Globus pallidus (tissue), 1 donor: ENCODE measurements around the gene PAMR1.
"Not testable (repeated sequence)": the region's sequence is repeated elsewhere in the genome, so short reads cannot be mapped to it uniquely, and the experiment has no call there.

Source experiments
- DNase-seq: peaks from one replicate; pipeline ENCODE4 v3.0.0-alpha.2; 2015; ENCODE audit warnings: low spot score

PAMR1 gene, protein sequence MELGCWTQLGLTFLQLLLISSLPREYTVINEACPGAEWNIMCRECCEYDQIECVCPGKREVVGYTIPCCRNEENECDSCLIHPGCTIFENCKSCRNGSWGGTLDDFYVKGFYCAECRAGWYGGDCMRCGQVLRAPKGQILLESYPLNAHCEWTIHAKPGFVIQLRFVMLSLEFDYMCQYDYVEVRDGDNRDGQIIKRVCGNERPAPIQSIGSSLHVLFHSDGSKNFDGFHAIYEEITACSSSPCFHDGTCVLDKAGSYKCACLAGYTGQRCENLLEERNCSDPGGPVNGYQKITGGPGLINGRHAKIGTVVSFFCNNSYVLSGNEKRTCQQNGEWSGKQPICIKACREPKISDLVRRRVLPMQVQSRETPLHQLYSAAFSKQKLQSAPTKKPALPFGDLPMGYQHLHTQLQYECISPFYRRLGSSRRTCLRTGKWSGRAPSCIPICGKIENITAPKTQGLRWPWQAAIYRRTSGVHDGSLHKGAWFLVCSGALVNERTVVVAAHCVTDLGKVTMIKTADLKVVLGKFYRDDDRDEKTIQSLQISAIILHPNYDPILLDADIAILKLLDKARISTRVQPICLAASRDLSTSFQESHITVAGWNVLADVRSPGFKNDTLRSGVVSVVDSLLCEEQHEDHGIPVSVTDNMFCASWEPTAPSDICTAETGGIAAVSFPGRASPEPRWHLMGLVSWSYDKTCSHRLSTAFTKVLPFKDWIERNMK

DNA sequence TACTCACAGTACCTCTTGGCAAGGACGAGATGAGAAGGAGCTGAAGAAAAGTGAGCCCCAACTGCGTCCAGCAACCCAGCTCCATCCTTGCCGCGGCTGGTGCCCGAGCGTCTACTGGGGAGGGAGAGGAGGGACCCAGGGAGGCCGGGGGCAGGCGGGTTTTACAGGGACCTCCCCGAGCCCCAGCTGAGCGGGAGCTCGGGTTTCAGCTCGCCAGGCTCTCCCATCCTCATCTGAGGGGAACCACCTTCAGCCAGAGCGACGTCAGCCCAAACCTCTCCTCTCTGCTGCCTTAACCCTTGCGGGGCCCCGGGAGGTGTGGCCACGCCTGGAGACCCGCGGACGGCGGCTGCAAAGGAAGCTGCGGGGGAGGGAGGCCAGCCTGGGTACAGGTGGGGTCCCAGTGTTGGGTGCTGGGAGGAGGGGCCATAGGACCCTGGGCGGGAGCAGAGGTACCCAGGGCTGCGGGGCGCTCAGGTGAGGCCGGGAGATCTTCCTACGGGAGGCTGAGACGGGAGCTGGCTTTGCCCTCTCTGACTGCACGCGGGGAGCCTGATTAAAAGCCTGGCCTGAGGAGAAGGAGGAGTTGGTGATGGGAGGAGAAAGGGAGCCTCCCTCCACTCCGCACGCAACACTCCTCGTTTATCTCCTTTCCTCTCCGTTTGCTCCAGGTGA is at the start of gene PAMR1:
TSS of gene PAMR1 (minus strand) at position 116 of the 675 bp plus-strand sequence. CDS start at position 85, 31 bp downstream.
- no peak for DNase-seq

DNA sequence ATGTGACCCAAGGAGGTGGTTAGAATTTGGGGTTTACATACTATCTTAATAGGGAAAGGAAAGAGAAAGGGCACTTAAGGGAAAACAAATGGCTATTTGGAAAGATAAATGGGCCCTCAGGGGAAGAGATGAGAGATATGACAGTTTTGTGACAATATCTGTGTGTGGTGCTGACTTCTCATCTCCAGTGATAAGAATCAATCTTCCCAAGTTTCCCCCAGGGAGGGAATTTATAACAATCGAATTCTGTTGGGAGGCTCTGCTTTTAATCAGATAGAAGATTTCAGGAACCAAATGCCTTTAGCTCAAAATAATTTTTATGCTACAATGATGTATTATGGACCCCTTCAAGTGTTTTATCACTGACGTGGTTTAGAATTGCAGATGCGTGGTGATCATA is 46.3 kb upstream of the PAMR1 start:
- no peak for DNase-seq

DNA sequence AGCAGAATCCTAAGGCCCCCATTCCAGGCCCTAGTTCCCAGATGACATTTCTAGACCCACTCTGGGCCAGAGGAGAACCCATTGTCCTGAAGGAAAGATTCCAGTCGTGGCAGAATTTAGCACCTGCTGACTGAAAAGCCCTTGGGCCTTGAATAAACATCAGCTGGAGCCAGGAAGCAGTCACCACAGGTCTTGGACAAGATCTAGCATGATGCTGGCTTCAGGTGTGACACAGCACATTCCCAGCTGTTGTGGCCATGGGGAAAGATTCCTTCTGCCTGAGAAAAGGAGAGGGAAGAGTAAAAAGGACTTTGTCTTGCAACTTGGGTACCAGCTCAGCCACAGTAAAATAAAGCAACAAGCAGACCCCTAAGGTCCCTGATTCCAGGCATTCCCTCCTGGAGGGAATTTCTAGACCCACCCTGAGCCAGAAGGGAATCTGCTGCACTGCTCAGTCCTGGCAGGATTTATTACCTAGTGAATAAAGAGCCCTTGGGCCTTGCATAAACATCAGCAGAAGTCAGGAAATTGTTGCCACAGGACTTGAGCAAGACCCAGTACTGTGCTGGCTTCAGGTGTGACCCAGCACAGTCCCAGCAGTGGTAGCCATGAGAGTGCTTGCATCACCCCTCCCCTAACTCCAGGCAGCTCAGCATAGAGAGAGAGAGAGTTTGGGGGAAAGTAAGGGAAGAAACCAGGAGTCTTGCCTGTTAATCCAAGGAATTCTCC is 42.5 kb upstream of the PAMR1 start:
- DNase-seq = no peak

DNA sequence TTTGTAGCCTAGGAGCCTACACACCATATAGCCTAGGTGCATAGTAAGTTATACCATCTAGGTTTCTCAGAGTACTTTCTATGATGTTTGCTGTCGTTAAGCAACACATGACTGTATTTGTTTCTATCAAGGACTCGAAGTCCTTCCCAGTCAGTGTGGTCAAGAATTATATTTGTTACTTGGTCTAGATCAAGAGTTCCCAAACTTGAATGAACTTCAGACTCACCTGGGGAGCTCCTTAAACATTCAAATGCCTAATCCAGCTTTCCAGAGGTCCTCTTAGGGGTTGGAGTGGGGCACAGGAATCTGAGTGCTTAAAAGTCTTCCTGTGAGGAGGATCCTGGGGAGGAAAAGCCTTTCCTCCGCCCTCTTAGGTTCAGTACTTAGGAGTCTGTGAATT is 41.5 kb upstream of the PAMR1 start:
- DNase-seq = no peak

DNA sequence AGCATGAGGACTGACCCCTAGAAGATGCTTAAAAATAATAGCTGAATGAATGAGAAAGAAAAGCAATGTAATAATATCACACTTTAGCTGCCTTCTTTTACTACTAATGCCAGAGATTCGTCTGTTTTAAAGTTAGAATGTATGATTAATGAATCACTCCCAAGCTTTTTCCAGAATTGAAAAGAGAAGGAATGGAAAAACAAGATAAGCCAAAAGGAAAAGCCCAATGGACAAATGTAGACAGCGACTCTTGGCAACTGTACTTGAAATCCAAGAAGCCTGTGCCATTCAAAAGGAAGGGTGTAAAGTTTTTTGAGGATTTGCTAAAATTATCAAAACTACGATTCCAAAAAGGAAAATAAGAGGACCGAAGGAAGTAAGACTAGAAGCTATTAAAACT is 40.8 kb upstream of the PAMR1 start:
- DNase-seq = no peak

DNA sequence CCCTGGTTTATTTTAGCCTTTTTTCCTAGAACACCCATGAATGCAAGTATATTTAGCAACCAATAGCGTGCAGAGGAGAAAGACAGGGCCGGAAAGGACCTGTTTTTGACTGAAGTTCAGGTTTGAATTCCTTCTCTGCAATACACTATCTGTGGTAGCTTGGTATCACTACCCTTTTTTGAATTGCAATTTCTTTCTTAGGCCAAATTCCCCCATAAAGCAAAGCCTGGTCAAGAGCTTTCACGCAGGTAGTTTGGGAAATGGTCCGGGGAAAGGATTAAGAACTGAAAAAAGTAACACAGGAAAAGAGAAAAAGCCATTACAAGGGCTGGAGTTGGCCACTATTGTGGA is 38.8 kb upstream of the PAMR1 start:
- no peak for DNase-seq

DNA sequence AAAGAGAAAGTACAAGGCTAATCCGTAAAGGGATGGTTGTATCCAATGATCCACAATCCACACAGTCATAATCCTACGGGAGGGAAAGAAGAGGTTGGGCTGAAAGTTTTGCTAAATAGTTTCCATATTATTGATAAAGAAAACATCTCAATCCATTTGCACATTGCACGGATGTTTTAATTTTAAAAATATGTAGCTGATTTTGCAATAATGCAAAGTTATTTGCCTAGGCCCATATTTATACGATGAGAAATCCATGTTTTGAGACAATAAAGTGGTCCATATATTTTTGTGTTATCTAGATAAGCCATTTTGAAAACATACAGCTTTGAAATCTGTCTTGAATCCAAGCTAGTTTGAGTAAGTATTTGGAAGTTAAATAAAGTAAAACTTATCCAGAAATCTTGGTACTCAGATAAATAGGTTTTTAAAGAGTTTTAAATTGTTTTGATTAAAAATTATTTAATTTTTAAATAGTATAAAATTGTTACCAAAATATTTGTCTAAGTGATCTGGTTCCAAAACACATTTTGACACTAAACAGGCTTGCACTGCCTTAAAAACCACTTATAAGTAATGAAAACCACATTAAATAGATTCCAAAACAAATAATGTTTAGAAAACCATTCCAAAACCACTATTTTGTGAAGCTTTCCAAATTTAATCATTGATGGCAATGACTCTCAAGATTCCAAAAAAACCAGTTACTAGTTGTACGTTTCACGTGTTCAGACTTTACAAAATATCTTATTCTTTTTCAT is 38.2 kb upstream of the PAMR1 start:
- DNase-seq = no peak

DNA sequence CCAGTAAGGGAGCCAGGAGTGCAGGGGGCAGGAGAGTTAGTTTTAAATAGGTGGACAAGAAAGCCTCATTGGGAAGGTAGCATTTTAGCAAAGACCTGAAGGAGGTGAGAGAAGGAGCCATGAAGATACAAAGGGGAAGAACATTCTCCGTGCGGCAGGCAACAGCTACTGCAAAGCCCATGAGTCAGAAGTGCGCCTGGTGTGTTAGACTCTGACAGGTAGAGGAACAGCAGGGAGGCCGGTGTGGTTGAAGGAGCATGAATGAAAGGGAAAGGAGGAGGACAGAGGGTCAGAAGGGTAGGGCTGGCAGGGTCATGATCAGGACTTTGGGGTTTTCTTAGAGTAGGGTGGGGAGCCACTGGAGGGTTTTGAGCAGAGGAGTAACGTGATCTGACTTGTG is 34.5 kb upstream of the PAMR1 start:
- DNase-seq = no peak

DNA sequence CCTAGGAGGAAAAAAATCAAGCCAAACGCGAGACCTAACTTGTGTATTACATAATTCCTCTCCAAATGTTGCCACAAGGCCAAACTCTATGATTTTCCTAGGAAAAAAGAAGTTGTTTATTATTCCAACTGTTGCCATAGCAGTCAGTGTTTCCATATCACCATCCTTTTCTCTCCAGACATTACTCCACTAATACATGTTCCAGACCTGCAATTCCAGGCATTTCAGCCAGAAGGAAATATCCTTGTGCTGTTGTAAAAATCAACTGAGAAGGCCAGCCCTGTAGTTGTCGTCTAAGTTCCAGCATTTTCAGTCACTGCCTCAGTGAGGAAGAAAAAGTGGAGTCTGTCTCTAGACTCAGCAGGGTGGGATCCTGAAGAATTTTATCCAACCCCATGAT is 33.1 kb upstream of the PAMR1 start:
- DNase-seq = no peak

DNA sequence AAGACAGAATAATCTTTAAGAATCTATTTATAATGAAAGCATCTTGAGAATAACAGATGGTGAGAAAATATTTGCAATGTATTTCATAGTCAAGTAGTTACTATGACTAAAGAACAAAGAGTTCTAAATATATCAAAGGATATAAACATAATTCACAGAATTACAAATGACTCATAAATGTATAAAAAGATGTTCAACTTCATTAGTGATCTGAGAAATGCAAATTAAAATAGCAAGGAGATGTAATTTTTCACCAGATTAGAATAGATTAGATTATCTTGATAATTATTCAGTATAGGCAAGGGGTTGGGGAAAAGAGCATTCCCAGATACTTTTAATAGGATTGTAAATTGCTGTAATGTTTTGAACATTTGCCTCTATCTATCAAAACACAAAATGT is 30.1 kb upstream of the PAMR1 start:
- DNase-seq = no peak

DNA sequence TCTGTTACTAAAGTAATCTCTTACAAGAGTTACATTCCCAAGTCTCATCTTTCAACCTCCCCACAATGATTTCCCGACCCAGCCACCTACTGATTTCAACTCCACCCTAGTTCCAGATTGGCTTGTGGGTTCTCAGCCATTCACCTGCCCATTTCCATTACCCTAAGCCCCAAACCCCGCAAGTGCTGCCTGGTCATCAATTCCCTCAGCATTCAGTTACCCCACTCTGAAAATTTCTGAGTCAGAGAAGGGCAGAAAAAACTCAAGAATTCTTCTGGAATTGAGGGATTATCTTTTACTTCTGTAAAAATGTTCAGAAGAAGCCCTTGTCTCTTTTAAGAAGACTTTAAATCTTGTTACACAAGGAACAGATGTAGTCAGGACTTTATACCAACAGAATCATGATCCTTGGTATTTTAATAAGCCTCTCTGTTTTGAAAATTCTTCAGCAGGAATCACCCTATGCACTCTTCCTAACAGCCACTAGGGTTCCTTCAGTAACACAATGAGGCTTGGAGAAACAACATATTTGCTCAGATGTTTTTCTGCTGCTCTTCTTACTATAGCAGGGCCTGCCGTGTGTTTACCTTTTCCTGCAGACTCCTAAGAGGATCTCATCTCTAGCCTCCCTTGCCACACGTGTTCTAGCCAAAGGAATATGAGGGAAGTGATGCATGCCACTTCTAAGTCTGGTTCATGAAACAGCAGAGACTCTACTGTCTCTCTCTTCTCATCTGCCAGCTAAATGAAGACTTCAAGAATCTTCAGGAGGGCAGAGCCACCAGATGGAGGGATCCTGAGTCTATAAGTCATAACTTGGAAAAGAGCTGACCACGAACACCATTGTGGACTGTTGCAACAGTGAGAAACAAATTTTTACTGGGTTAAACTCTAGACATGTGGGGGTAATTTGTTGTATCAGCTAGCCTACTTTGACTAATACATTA is 29.3 kb upstream of the PAMR1 start:
- DNase-seq = no peak

DNA sequence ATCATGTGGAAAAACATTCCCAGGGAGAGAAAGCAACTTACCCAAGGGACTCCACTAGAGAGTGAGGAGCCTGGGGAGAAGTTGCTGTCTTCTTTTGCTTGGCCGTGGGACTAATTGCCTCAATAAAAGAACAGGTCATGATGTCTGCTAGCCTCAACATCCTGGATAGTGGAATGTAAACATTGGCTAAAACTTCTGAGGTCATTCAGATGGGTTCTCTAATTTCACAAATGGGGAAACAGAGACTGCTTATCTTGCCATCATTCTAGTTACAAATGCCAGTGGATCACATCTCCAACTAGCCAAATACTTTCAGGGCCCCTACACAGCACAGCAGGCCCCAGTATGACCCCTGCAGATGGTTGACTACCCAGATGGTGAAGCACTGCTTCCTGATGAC is 28.4 kb upstream of the PAMR1 start:
- no peak for DNase-seq

DNA sequence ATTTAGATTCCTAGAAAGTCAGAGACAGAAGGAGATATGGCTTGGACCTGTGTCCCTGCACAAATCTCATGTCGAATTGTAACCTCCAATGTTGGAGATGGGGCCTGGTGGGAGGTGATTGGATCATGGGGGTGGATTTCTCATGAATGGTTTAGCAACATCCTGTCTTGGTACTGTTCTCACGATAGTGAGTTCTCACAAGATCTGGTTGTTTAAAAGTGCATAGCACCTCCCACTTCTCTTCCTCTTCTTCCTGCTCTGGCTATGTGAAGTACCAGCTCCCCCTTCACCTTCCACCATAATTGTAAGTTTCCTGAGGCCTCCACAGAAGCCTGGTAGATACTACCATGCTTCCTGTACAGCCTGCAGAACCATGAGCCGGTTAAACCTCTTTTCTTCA is 27.6 kb upstream of the PAMR1 start:
- DNase-seq = no peak

DNA sequence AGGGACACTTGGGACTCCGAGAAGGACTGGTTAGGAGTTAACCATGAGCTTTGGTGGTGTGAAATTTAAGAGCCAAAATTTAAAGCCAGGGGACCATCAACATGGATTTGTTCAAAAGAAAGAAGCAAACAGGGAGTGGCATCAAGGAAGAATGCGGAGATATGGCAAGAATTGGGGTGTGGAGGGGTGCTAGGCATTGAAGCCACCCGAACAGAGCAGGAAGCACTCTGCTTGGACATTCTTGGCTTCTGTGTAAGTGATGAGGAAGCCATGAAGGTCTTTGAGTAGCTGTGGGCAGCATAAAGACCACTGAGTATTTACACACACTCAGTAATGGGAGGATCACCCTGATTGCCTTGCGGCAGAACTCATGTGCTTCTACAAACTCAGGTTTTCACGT is 27.2 kb upstream of the PAMR1 start:
- no peak for DNase-seq

DNA sequence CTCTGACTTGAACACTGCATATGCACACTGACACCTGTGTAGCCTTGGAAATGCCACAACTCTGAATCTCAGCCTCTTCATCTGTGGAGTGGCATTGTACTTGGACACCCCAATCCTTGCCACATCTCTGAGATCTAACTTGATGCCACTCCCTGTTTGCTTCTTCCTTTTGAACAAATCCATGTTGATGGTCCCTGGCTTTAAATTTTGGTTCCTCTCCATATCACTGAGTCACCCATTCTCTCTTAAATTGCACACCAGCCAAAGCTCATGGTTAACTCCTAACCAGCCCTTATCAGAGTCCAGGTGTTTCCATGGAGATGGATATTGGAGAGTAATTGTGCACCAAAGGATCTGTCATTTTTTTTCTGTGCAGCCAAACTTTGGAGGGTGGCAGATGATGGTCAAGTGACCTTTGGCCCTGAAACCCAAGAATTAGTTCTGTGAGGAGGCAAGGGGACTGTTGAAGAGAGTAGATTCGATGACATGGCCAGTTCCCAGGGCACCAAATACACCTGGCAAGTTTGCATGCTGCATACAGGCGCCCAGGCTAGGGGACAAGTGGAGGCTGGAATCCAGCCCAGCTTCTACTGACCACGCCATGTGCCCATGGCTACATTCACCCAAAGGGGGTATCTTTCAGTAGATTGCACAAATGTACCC is 25.1 kb upstream of the PAMR1 start:
- no peak for DNase-seq

DNA sequence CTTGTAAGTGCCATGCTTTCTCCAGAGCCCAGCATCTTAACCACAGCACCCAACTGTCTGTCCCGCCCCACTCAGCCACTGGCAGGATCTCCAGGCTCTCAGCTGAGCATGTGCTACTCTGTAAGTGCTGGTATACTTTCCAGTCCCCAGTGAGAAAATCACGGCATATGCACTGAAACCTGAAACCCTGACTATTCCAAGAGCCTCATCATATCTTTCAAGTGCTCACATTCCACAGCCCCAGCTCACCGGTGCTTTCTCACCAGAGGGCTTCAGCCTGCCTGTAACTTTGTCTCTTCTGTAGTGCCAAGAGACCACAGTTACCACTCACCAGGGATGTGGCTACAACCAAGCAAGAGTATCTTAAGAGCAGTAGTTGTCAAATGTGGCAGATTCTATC is 24.4 kb upstream of the PAMR1 start:
- DNase-seq = no peak

DNA sequence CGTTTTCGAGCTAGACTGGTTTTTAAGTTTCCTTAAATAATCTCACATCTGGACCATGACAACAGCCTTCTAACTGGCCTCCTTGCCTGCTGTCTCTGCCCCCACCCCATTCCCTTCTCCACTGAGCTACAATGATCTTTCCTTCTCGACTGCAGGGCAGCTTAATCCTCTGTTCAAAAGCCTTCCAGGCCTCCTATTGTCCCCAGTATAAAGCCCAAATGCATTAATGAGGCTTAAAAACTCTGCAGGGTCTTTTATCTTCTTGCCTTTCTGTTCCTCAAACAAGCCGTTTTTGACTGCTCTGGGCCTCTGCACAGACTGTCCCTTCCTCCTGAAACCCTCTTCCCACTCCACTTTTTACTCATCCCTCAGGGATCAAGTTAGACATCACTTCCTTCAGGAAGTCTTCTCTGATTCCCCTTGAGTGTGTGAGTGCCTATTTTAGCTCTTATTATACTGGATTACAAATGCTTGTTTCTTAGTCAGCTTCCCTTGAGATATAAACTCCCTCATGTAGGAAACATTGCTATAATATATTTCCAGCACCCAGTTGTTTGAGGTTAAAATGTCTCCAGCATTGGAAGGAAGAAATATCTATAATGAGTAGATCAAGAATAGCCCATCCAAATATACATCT is 23.6 kb upstream of the PAMR1 start:
- DNase-seq = no peak

DNA sequence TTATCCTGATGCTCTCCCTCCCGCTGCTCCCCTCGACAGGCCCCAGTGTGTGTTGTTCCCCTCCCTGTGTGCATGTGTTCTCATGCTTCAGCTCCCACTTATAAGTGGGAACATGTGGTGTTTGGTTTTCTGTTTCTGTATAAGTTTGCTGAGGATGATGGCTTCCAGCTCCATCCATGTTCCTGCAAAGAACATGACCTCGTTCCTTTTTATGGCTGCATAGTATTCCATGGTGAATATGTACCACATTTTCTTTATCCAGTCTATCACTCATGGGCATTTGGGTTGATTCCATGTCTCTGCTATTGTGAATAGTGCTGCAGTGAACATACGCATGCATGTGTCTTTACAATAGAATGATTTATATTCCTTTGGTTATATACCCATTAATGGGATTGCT is 22.6 kb upstream of the PAMR1 start:
- not testable (repeated sequence) for DNase-seq

DNA sequence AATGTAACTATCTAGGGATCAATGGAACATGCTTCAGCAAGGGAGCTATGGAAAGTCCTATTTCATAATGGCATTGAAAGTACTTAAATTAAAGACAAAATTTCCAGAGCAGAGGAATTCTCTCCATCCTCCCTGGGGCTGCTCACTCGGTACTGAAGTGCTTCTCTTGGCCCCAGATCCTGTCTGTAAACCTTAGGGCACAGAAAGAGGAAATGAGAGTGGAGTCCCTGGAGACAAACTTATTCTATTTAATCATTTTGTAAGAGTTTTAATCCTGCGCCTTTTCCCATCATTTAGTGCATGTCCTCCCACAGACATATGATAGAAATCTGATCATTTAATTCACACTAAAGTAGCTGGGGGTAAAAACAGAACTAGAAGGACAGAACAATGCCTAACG is 20.9 kb upstream of the PAMR1 start:
- no peak for DNase-seq
